ENCODE measurements around the gene MPDU1. TPM values are rescaled to one million over a fixed set of nuclear protein-coding genes. Genes with fewer than 3 reads are reported as not detected.

The MPDU1 gene
- total and polyA plus RNA-seq, 10 of the 15 experiments (the other 5 are each of a cell fraction or from before 2014, with no cell fraction given): 3.6 to 138 (median 78.9) TPM

DNA sequence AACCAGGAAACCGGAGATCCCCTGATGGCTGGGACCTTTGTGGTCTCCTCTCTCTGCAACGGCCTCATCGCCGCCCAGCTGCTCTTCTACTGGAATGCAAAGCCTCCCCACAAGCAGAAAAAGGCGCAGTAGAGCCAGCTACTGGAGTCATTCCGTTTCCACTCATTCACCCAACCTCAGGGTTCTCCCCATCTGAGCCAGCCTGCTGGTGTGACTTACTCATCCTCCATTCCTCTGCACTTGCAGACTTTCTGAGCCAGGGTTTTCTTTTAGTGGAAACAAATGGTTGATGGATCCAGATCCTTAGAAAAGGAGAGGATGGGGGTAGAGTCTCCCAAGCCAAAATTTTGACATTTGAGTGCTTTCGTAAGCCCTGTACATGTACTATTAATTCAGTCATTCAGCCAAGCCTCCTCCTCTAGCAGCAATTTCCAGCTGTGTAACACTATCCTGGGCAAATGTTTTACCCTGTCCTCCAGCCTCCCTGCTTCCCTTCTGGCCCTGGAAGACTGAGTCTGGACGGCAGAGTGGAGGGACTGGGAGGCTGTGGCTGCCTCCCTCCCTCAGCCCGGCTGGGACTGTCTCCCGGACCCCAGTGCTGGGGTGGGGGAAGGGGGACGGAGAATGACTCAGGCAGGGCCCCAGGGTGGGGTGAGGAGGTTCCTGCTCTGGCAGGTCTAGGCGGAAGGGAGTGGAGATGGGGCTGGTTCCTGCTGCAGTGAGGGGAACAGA lies 3.9 kb downstream of the MPDU1 start:
- CTCF ChIA-PET: interaction anchor here (0.6 to 1.3 kb wide), 3 partner anchors 27 to 217 kb away, joined by 3 to 7 read pairs (median 3); no protein-coding TSS in a partner anchor
- H3K36me3 ChIP-seq (ENCODE audit: control insufficient read depth in 2 of 2, insufficient read depth in 2 of 2, low read length in 1 of 2): peaks cover 5 to 12% of the 10 kb centered on the region in 2 experiments
- intact Hi-C loops (cut with micrococcal nuclease; ENCODE audit: unreplicated experiment): no loop called here
- RAD21 ChIA-PET (ENCODE audit: unreplicated experiment): interaction anchor here (0.9 kb wide), 1 partner anchor 232 kb away, joined by 5 read pairs; no protein-coding TSS in a partner anchor
- FAIRE-seq (no peak), DNase-seq (ENCODE audit: low read depth, low spot score) (no peak), ATAC-seq (no peak)
- peaks cover 22% of the 10 kb centered on the region for H3K79me2 ChIP-seq (ENCODE audit: control insufficient read depth, insufficient read depth, low read length)
- H3K9ac ChIP-seq (ENCODE audit: control insufficient read depth, insufficient read depth, low read length): no peak overlapping the region
- no TSS peak for BruUV-seq (replicated peaks)
- in situ Hi-C loops (cut with MboI): no loop called here
- peaks cover 12% of the 10 kb centered on the region for H3K4me1 ChIP-seq (ENCODE audit: control insufficient read depth, insufficient read depth, low read length)
- no peak overlapping the region for H3K4me2 ChIP-seq (ENCODE audit: control insufficient read depth, insufficient read depth)
- H3K27ac ChIP-seq (ENCODE audit: control insufficient read depth, insufficient read depth): no peak overlapping the region
- SMC1A ChIA-PET (ENCODE audit: uncharacterized antibody, unreplicated experiment): no interaction called here
- H3K4me3 ChIP-seq: no peak overlapping the region
- POLR2A ChIA-PET: interaction anchor here (0.6 to 1.0 kb wide), 2 partner anchors 14 to 102 kb away, joined by 3 to 8 read pairs; no protein-coding TSS in a partner anchor
- H3K27me3 ChIP-seq (replicated peaks in 1 of 2; ENCODE audit: control insufficient read depth in 2 of 2, insufficient read depth in 2 of 2, low read length in 1 of 2): no peaks in the 10 kb centered on the region
- H3K9me3 ChIP-seq (replicated peaks; ENCODE audit: control insufficient read depth, insufficient read depth, low read length): no peaks in the 10 kb centered on the region
- H4K20me1 ChIP-seq (ENCODE audit: control insufficient read depth, insufficient read depth): no peaks in the 10 kb centered on the region
- 78% methylated on average over 11 of the region's 12 CpGs for WGBS (ENCODE audit: insufficient coverage, insufficient replicate concordance, low lambda C conversion rate, missing lambda C conversion rate)
- H2AFZ ChIP-seq (ENCODE audit: control insufficient read depth, low read depth, low read length): no peak overlapping the region
- TF ChIP-seq IKZF2 (IDR thresholded peaks at IDR 0.05): no peak
- TF ChIP-seq, protein P1, sequence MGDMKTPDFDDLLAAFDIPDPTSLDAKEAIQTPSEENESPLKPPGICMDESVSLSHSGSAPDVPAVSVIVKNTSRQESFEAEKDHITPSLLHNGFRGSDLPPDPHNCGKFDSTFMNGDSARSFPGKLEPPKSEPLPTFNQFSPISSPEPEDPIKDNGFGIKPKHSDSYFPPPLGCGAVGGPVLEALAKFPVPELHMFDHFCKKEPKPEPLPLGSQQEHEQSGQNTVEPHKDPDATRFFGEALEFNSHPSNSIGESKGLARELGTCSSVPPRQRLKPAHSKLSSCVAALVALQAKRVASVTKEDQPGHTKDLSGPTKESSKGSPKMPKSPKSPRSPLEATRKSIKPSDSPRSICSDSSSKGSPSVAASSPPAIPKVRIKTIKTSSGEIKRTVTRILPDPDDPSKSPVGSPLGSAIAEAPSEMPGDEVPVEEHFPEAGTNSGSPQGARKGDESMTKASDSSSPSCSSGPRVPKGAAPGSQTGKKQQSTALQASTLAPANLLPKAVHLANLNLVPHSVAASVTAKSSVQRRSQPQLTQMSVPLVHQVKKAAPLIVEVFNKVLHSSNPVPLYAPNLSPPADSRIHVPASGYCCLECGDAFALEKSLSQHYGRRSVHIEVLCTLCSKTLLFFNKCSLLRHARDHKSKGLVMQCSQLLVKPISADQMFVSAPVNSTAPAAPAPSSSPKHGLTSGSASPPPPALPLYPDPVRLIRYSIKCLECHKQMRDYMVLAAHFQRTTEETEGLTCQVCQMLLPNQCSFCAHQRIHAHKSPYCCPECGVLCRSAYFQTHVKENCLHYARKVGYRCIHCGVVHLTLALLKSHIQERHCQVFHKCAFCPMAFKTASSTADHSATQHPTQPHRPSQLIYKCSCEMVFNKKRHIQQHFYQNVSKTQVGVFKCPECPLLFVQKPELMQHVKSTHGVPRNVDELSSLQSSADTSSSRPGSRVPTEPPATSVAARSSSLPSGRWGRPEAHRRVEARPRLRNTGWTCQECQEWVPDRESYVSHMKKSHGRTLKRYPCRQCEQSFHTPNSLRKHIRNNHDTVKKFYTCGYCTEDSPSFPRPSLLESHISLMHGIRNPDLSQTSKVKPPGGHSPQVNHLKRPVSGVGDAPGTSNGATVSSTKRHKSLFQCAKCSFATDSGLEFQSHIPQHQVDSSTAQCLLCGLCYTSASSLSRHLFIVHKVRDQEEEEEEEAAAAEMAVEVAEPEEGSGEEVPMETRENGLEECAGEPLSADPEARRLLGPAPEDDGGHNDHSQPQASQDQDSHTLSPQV (IDR thresholded peaks at IDR 0.05): no peak
- TF ChIP-seq STAT1 (conservative IDR thresholded peaks at IDR 0.05): no peak
- TF ChIP-seq, protein P2, sequence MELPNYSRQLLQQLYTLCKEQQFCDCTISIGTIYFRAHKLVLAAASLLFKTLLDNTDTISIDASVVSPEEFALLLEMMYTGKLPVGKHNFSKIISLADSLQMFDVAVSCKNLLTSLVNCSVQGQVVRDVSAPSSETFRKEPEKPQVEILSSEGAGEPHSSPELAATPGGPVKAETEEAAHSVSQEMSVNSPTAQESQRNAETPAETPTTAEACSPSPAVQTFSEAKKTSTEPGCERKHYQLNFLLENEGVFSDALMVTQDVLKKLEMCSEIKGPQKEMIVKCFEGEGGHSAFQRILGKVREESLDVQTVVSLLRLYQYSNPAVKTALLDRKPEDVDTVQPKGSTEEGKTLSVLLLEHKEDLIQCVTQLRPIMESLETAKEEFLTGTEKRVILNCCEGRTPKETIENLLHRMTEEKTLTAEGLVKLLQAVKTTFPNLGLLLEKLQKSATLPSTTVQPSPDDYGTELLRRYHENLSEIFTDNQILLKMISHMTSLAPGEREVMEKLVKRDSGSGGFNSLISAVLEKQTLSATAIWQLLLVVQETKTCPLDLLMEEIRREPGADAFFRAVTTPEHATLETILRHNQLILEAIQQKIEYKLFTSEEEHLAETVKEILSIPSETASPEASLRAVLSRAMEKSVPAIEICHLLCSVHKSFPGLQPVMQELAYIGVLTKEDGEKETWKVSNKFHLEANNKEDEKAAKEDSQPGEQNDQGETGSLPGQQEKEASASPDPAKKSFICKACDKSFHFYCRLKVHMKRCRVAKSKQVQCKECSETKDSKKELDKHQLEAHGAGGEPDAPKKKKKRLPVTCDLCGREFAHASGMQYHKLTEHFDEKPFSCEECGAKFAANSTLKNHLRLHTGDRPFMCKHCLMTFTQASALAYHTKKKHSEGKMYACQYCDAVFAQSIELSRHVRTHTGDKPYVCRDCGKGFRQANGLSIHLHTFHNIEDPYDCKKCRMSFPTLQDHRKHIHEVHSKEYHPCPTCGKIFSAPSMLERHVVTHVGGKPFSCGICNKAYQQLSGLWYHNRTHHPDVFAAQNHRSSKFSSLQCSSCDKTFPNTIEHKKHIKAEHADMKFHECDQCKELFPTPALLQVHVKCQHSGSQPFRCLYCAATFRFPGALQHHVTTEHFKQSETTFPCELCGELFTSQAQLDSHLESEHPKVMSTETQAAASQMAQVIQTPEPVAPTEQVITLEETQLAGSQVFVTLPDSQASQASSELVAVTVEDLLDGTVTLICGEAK (IDR thresholded peaks at IDR 0.05; ENCODE audit: borderline replicate concordance): no peak
- TF ChIP-seq MYC (IDR thresholded peaks at IDR 0.05; ENCODE audit: insufficient read depth, insufficient read length, insufficient replicate concordance, low read length, severe bottlenecking): no peak
- TF ChIP-seq, protein P3, sequence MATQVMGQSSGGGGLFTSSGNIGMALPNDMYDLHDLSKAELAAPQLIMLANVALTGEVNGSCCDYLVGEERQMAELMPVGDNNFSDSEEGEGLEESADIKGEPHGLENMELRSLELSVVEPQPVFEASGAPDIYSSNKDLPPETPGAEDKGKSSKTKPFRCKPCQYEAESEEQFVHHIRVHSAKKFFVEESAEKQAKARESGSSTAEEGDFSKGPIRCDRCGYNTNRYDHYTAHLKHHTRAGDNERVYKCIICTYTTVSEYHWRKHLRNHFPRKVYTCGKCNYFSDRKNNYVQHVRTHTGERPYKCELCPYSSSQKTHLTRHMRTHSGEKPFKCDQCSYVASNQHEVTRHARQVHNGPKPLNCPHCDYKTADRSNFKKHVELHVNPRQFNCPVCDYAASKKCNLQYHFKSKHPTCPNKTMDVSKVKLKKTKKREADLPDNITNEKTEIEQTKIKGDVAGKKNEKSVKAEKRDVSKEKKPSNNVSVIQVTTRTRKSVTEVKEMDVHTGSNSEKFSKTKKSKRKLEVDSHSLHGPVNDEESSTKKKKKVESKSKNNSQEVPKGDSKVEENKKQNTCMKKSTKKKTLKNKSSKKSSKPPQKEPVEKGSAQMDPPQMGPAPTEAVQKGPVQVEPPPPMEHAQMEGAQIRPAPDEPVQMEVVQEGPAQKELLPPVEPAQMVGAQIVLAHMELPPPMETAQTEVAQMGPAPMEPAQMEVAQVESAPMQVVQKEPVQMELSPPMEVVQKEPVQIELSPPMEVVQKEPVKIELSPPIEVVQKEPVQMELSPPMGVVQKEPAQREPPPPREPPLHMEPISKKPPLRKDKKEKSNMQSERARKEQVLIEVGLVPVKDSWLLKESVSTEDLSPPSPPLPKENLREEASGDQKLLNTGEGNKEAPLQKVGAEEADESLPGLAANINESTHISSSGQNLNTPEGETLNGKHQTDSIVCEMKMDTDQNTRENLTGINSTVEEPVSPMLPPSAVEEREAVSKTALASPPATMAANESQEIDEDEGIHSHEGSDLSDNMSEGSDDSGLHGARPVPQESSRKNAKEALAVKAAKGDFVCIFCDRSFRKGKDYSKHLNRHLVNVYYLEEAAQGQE (IDR thresholded peaks at IDR 0.05; ENCODE audit: low read depth, low read length): no peak

All from GM12878 (cell line).